Neural cell (in vitro differentiated cells): ENCODE measurements around the gene IQCN.

ENCODE experiments used
- EZH2 ChIP-seq: fragments of 200-600, 300-800 bp; shearing (Covaris generic), sonication (generic); IDR thresholded peaks from 2 replicates; pipeline ENCODE4 v1.6.1; 2014; ENCODE audit warnings: antibody characterized with exemption, low read length, borderline replicate concordance, mild to moderate bottlenecking; ENCODE audit not compliant: insufficient read depth, poor library complexity, severe bottlenecking
- TF ChIP-seq, protein P1 (sequence below): fragments of 450-650 bp; IDR thresholded peaks from 2 replicates; pipeline ENCODE4 v1.5.1; 2014; ENCODE audit warnings: antibody characterized with exemption, mild to moderate bottlenecking, moderate library complexity; ENCODE audit not compliant: poor library complexity, severe bottlenecking

DNA sequence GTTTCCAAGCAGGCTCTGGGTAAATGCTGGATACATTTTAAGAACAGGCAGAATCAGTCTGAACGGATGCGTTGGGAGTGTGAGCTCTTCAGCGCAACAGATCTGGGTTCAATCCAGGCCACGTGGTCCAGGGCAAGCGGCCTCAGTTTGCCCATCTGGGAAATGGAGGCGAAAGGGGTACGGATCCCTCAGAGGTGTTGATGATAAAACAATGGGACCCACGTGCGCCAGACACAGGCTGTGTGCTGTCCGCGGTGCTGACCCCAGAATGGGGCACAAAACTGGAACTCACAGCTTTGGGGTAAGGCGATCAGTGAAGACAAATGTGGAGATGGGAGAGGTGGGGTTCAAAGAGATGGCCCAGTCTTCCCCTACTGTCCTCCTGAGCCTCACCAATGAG lies 34.9 kb downstream of the IQCN start:
- no peak for TF ChIP-seq EZH2
- TF ChIP-seq, protein P1, sequence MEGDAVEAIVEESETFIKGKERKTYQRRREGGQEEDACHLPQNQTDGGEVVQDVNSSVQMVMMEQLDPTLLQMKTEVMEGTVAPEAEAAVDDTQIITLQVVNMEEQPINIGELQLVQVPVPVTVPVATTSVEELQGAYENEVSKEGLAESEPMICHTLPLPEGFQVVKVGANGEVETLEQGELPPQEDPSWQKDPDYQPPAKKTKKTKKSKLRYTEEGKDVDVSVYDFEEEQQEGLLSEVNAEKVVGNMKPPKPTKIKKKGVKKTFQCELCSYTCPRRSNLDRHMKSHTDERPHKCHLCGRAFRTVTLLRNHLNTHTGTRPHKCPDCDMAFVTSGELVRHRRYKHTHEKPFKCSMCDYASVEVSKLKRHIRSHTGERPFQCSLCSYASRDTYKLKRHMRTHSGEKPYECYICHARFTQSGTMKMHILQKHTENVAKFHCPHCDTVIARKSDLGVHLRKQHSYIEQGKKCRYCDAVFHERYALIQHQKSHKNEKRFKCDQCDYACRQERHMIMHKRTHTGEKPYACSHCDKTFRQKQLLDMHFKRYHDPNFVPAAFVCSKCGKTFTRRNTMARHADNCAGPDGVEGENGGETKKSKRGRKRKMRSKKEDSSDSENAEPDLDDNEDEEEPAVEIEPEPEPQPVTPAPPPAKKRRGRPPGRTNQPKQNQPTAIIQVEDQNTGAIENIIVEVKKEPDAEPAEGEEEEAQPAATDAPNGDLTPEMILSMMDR = no peak
